GM20431 (cell line): ENCODE results near the gene MYADM.
"Not testable (repeated sequence)": the region's sequence is repeated elsewhere in the genome, so short reads cannot be mapped to it uniquely, and the experiment has no call there.

Experiments used
- in situ Hi-C: fragments of 300-500 bp; cut with MseI, MboI; formaldehyde crosslinking; loops from one replicate; pipeline ENCODE4 v1.15.0; 2020; ENCODE audit warnings: low sequenced_read_pairs; ENCODE audit not compliant: unreplicated experiment

The MYADM gene, protein sequence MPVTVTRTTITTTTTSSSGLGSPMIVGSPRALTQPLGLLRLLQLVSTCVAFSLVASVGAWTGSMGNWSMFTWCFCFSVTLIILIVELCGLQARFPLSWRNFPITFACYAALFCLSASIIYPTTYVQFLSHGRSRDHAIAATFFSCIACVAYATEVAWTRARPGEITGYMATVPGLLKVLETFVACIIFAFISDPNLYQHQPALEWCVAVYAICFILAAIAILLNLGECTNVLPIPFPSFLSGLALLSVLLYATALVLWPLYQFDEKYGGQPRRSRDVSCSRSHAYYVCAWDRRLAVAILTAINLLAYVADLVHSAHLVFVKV

DNA sequence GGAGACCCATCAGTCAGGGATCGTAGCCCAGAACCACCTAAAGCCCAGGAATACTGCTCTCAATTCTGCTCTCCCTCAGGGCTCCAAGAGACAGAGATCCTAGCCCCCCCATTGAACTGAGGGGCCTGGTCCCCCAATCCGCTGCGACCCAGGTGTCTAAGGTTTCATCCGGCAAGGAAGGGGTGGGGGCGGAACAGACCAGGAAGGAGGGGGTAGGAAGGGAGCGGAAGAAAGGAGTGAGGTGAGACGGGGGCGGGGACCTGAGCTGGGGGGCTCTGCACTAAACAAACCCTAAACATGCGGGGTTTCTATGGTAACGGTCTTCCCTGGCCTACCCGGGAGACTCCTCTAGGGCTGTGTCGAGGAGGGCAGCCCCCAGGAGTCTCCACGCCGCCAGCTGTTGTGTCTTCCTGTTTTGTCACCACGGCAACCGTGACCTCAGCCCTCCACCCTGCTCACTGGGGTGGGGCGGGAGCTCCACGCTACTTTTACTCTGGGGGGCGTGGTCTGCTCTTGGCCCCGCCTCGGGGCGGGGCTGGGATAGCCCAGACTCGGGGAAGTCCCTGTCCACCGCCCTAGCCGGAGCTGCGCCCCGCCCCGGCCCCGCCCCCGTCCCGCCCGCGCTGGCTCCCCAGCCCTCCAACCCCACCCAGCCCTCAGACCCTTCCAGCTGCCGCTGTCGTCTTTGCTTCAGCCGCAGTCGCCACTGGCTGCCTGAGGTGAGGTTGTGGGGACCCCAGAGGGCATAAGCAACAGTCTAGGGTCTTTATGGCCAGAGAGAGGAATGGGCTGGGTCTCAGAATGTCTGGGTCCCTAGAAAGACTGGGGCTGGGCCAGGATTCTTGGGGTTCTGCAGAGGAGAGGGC is at the start of gene MYADM:
MYADM (plus strand) TSS at position 659 of the 866 bp plus-strand sequence. CDS start 5,647 bp downstream, outside the sequence.
- in situ Hi-C loops = no loop called here

DNA sequence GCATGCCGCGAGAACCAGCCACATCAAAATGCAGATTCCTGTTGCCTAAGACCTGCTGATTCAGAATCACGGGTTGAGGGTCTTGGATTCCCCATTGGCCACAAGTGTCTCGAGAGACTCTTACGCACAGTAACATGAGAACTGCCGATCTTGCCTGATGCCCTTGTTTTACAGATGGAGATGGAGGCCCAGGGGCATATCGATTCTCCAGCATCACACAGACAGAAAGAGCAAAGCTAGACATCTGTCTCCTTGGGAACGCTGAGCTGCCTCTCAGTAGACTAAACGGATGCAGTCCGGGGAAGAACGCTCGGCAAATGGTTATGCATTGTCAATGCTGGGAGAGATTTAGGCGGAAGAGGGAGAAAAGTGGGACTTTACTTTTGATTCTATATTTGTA is 48.9 kb upstream of the MYADM start:
- in situ Hi-C loops = no loop called here

DNA sequence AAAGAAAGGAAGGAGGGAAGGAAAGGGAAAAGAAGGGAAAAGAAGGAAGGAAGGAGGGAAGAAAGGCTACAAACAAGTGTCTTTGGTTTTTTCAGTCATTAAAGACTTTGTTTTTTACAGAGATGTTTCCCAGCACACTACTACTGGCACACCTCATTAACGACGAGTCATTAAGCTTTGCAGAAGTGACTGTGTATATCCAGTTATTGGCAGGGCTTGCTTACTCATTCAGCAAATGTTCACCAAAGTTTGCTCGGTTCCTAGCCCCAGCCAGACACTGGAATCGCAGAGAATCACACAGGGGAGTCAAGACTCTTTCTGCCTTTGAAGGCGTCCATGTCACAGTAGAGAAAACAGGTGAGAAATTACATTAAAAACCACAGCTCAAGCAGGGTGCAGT is 47.8 kb upstream of the MYADM start:
- in situ Hi-C loops = no loop called here

DNA sequence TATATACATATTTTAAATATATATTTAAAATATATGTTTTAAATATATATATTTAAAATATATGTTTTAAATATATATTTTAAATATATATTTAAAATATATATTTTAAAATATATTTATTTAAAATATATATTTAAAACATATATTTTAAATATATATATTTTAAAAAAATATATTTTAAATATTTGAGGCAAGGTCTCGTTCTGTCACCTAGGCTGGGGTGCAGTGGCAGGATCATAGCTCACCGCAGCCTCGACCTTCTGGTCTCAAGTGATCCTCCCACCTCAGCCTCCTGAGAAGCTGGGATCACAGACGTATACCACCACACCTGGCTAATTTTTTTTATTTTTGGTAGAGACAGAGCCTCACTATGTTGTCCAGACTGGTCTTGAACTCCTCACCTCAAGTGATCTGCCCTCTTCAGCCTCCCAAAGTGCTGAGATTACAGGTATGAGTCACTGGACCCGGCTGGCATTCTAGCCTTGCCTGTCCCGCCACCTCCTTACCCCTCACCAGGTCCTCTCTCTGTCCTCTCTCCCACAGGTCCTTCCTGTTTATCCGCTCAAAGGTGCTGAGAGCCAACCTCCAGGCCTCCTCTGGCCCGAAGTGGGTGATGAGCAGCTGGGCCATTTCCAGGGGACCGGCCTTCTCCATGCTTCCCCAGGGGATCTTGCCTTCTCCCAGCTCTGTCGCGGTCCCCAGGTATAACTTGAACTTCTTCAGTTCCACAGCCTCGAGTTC is 44.1 kb upstream of the MYADM start:
- in situ Hi-C loops = no loop called here

DNA sequence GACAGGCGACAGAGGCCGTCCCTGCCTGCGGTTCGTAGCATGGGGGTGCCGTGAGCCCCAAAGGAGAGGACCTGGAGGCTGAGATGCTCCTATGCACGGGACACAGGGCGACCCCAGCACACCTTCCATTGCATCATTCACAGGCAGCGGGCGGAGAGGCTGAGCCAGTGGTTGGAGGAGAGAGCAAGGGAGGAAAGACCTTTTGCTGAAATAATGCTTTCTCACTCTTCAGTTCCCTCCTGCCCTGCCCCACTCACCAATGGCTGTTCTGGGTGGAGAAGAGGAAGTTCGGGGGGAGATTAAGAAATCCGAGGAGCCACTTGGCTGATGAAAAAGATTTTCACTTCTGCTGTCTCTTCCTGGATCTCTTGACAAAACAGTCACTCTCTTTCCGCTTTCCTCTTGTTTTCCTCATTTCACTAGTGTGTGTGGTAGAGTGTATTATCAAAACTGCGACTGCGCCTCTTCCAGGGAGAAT is 43.5 kb upstream of the MYADM start, which contains the start of gene NLRP12:
NLRP12 (minus strand) TSS at position 181 of the 478 bp plus-strand sequence; CDS start at position 41, 140 bp downstream.
- in situ Hi-C loops = no loop called here

DNA sequence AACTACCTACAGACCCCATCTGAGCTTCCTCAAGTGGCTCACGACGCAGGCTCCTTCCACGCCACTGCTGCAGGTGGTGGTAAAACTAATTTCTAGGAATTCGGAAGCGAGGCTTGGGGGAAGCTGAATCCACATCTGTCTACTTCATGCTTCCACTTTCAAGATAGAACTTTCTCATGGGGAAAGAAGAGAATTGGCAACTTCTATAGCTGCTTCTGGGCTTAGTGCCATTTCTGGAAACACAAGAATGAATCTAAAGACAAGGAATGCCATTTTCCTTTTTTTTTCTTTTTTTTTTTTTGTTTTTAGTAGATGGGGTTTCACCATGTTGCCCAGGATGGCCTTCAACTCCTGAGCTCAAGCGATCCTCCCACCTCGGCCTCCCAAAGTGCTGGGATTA is 40.8 kb upstream of the MYADM start:
- in situ Hi-C loops = no loop called here

DNA sequence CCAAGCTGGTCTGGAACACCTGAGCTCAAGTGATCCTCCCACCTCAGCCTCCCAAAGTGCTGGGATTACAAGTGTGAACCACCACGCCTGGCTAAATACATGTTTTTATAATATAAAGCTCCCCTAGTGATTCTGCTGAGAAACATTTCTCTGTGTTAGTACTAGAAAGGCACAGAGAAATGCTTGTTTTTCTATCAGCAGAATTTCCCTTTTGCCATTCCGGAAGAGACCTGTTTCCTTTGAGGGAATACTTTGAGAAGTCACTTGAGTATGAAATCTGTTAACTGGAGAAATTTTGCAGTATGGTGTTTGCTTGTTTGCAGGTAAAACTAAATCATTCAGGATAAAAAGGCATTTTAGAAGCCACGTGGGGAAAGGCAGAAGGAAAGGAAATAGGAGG is 39.2 kb upstream of the MYADM start:
- in situ Hi-C loops = no loop called here

DNA sequence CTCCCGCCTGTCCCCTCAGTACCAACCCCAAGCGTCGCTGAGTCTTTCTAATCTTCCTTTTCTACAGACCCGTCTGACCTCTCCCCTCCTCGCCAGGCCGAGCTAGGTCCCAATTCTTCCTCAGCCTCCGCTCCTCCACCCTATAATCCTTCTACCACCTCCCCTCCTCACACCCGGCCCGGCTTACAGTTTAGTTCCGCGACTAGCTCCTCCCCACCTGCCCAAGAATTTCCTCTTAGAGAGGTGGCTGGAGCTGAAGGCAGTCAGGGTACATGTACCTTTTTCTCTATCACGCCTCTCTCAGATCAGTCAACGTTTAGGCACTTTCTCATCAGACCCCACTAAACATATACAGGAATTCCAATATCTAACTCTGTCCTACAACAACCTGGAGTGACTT is 34.8 kb upstream of the MYADM start:
- in situ Hi-C loops = not testable (repeated sequence)

DNA sequence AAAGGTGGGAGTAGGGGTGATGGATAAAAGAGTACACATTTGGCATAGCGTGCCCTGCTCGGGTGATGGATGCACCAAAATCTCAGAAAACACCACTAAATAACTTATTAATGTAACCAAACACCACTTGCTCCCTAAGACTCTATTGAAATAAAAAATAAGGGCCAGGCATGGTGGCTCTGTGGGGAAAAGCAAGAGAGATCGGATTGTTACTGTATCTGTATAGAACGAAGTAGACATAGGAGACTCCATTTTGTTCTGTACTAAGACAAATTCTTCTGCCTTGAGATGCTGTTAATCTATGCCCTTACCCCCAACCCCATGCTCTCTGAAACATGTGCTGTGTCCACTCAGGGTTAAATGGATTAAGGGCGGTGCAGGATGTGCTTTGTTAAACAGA is 29.2 kb upstream of the MYADM start:
- in situ Hi-C loops = not testable (repeated sequence)

DNA sequence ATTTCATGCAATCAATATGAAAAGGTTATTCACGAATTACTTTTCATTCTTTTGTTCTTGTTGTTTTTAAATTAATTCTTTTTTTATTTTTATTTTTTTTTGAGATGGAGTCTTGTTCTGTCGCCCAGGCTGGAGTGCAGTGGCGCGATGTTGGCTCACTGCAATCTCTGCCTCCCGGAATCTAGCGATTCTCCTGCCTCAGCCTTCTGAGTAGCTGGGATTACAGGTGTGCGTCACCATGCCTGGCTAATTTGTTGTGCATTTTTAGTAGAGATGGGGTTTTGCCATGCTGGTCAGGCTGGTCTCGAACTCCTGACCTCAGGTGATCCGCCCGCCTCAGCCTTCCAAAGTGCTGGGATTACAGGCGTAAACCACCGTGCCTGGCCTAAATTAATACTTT is 27.4 kb upstream of the MYADM start:
- in situ Hi-C loops = not testable (repeated sequence)

DNA sequence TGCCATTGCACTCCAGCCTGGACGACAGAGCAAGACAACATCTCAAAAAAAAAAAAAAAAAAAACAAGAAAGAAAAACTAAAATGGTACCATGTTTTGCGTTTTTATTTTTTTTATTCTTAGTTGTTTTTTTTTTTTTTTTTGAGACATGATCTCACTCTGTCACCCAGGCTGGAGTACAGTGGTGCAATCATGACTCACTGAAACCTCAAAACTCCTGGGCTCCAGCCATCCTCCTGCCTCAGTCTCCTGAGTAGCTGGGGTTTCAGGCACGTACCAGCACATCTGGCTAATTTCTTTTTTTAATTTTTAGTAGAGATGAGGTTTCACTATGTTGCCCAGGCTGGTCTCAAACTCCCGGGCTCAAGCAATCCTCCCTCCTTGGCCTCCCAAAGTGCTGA is 26.8 kb upstream of the MYADM start:
- in situ Hi-C loops = not testable (repeated sequence)

DNA sequence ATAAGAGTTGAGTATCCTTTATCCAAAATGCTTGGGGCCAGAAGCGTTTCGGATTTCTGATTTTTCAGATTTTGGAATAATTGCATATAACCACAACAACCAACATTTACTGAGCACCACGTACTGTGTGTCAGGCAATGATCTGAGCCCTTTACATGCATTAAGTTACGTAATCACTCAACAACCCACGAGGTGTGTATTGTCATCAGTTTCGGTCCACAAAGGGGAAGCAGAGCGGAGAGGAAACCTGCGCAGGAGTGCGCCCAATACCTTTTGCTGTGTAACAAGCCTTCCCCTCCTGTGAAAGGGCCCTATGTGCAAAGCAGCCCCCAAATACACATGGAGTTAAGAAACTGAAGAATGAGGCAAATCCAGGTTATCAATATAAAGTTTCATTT is 22.8 kb upstream of the MYADM start:
- in situ Hi-C loops = no loop called here

DNA sequence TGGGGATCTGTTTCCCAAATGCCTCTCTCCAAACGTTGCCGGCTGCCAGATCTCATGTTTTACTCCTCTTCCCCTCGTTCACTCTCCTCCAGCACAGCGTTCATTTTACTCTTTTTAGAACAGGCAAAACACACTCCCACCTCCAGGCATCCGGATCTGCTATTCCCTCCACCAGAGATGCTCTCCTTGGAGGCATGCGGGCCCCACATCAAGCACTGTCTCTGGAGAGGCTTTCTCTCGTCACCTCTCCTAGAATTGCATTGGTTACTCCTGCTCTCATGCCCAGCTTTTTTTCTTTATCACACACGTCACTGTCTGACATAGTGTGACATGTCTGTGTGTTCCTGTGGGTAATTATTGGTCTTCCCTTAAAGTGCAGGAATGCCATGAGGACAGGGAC is 20.1 kb upstream of the MYADM start:
- in situ Hi-C loops = no loop called here

DNA sequence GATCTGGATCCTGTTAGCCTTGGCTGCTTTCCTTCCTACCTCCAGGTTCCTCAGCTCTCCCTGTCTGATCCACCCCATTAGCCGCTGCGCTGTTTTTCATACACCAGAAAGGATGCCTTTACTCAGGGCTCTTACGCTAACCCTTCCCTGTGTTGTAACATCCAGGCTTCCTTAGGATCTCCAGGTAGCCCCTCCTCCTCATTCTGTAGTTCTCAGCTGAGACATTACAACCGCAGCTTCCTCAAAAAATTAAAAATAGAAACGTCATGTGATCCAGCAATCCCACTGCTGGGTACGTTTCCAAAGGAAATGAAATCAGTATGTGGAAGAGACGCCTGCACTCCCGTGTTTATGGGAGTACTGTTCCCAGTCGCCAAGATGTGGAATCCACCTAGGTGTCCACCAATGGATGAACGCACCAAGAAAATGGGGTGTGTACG is 18.4 kb upstream of the MYADM start:
- in situ Hi-C loops = no loop called here

DNA sequence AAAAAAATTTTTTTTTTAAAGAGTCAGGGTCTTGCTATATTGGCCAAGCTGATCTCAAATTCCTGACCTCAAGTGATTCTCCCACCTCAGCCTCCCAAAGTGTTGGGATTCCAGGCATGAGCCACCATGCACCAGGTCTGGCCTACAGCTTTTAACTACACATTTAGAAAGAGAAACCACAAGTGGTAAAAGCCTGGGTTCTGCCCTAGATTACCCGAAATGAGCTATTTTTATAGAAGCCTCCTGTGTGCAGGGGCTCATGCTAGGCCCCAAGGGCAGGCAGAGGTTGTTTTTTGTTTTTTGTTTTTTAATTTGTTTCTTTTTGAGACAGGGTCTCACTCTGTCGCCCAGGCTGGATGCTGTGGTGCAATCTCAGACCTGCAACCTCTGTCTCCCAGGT is 14.0 kb upstream of the MYADM start:
- in situ Hi-C loops = no loop called here

DNA sequence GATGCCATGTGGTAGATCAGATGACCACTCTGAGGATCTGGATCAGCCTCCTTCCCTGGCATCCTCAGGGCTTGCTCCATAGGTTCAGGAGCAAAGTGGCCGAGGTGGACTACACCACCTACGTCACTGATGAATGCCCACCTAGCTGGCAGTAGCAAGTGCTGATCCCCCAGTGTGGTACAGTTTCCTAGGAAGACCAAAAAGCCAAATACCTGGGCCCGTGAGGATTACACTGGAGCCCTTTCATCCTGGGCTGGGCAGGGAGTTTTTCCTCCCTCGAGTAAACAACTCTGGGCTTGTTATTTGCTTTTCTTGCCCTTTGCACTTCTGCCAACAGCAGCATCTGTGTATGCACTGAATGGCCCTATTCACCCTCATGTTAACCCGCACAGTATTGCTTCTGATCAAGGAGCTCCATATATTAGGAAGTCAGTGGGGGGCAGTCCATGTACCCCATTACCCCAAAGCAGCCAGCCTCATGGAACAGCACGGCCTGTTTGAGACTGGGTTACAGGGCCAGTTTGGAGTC is 3.3 kb upstream of the MYADM start:
- in situ Hi-C loops = no loop called here

DNA sequence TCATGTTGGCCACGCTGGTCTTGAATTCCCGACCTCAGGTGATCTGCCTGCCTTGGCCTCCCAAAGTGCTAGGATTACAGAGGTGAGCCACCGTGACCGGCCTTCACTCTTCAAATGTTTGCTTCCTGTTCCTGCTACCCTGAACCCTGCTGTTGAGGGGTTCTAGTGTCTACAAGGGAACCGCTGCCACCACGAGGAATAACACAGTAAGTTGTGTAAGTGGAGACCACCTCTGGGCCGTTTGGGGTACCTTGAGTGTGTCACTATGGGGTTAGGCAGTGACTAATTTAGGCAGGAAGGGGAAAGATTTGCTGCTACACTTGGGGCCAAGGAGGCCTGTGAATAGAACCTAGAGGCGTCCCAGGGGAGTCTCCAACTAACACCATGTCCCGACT is 2.2 kb upstream of the MYADM start:
- in situ Hi-C loops = no loop called here

DNA sequence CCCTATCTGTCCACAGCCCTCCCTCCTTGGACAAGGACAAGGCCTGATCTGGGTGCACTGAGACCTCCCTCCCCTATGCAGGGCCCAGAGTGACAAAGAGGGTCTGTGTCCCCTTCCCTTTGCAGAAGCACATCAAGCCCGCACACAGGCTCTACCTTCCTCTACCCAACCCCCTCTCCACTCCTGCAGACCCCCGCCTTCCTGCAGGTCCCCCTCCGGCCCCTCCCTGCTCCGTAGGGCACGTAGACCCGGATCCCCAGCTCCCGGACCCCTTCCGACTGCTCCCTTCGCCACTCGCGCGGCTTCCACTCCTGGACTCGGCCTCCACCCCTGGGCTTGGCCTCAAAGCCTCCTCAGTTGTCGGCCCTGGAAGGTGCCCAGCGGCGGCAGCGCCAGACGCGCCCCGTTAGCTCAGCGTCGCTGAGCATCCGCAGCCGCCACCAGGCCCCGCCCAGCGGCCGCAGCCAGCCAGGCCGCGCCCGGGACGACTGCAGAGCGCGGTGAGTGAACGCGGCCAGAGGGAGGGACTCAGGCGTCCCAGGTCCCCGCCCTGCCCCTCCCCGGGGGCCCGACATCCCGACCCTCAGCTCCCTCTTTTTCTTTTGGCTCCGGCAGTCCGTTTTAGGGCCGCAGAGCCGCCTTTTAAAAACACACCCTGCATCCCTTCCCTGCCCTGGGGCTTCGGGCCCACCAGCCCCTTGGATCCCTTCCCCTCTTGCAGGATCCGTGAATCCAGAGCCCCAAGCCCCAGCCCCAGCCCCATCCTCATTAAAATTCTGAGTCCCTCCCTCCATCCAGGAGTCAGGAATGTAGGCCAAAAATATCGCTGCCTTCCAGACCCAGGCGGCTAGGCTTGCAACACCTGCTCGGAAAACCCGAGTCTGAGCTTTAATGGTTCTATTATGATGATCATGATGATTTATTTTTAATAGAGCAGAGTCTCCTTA is 1.5 kb upstream of the MYADM start:
- in situ Hi-C loops = no loop called here

DNA sequence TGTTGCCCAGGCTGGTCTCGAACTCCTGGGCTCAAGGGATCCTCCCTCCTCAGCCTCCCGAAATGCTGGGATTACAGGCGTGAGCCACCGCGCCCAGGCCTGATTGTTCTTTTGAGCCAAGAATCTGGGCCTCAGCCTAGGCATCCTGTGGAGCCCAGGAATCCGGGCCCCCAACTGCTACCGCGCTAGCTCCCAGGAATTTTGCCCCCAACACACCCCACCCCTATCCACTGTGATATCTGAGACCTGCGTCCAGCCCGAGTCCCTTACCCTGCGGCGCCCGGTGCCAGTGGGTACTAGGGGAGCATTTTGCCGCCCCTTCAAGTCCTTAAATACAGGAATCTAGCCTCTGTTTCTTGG is 838 bp upstream of the MYADM start:
- in situ Hi-C loops = no loop called here
